HG02981 (cell line): ENCODE results near the gene E2F1.

Experiments
- ATAC-seq: cut with Tn5 transposase; IDR thresholded peaks from one replicate; pipeline ENCODE4 v1.9.1; 2021; ENCODE audit warnings: mild to moderate bottlenecking, moderate library complexity; ENCODE audit not compliant: unreplicated experiment

E2F1 gene

DNA sequence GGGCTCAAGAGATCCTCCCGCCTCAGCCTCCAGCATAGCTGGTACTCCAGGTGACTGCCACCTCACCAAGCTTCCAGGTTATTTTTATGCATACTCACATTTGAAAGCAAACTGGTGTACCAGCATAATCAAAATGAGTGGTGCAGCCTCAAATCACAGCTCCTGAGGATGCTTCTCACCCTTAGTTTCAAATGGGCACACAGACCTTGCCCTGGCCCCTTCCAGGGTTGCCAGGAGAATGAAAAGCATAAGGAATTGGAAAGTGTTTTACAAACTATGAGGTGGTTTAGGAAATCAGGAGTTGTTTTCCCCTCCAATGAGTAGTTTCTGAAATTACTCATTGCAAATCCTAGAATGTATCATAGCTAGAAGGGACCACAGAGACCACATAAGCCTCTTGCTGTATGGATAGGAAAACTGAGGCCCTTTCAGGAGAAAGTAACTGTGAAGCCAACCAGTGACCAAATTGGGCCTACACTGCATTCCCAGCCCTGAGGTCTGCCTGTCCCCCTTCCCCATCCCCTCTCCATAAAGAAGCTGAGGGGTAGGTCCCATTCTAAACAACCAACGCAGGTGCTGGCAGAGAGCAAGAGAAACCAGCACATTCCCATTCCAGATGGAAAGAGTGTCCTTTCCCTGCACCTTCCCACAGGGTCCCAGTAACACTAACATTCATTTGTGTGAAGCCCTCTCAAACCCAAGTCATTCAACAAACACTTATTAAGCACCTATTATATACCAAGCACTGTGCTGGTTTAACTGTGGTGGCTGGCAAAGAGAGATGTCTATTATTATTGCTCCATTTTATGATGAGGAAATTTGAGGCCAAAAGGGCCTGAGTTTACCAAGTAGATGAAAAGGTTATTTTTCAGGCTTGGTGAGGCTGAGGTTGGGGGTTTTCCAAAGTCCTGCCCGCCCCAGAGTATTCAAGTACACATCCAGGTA is 2.1 kb upstream of the E2F1 start:
- ATAC-seq, result no peak

DNA sequence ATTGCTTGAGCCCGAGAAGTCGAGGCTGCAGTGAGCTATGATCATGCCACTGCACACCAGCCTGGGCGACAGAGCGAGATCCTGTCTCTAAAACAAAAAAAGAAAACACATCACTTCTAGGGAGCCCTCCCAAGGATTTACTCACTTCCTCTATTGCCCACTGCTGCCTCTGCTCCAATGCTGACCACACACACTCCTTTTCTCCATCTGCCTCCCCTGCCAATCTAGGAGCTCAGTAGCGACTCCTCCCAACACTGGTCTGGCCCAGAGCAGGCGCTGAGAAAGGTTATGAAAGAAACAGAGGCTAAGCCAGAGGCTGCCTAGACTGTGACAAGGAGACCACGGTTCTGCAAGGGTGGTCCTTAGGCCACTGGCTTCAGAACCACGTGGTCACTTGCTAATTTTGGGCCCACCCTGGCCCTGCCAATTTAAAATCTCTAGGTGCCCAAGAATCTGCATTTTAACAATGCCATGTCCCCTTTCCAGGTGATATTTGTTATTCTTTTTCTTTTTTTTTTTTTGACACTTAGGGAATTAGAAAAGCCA is 1.3 kb upstream of the E2F1 start:
- no peak for ATAC-seq

DNA sequence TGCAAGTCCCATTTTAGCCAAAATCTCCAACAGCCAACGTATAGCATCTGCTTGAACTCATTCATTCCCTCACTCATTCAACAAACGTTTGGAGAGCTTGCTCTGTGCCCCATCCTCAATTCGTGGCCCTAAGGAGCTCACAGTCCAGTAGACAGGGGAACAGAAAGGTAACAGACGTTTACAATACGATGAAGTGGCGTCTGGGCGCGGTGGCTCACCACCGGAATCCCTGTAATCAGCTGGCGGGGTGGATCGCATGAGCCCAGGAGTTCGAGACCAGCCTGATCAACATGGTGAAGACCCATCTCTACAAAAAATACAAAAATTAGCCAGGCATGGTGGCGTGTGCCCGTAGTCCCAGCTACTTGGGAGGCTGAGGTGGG is 790 bp upstream of the E2F1 start:
- ATAC-seq, result no peak

DNA sequence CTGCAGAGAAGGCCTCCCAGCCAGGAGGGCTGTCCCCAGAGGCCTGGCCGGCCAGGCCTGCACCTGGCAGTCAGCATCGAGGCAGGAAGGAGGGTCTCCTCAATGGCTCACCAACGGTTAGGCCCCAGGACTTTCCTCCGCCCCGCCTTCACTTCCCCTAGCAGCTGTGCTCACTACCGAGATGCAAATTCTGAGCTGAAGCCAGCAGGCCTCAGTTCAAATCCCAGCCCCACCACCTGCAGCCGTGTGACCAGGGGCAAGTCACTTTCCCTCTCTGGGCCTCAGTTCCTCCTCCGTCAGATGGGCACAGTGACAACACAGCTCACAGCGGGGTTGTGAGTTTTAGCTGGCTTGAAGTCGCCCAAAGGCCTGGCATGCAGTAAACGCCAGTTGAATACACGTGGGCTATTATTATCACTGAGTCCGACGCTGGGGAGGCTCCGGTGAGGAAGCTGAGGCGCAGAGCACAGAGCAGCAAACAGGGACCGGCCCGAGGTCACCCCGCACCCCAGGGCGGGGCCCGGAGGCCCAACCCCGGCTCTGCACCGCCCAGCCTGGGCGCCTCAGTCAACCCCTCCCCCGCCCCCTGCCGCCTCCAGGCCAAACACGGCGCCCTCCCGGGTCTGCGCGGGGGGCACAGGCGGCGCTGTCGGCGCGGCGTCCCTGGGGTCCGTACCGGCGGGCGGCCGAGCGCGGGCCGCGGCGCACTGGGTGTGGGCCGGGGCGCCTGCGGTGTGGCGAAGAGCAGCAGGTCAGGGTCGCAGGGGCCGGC is 671 bp downstream of the E2F1 start:
- ATAC-seq, result peak; percentile 40

DNA sequence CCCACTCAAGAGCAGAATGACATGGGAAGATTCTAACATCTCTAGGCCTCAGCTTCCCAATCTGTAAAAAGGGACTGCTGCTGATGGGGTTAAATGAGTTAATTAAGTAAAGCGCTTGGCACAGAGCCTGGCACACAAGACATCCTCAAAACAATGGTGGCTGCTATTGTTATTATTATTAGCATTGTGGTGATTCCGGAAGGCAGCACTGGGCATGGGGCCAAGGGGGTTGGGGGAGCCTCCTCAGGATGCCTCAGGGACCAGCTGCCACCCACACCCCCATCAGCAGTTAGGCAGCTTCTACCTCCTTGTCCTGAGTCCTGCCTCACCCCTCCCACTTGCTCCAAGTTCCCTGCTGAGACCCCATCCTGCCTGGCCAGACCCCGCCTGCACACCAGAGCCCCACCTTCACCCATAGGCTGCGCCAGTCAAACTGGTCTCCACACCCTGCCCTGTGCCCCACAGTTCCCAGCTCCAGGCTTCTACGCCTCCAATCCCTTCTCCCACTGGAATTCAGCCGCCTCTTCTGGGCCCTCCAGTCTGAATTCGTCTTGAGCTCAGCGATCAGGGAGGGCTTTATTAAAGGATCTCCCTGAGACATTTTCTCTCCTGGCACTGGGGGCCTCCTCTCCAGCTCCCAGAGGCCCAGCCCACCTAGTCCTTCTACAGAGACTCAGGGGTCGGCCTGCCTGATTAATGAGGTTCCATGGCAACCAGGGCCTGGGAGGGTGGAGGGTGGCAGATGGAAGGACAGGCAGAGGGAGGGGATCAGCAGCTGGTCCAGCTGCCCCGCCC is 1.5 kb downstream of the E2F1 start:
- no peak for ATAC-seq

DNA sequence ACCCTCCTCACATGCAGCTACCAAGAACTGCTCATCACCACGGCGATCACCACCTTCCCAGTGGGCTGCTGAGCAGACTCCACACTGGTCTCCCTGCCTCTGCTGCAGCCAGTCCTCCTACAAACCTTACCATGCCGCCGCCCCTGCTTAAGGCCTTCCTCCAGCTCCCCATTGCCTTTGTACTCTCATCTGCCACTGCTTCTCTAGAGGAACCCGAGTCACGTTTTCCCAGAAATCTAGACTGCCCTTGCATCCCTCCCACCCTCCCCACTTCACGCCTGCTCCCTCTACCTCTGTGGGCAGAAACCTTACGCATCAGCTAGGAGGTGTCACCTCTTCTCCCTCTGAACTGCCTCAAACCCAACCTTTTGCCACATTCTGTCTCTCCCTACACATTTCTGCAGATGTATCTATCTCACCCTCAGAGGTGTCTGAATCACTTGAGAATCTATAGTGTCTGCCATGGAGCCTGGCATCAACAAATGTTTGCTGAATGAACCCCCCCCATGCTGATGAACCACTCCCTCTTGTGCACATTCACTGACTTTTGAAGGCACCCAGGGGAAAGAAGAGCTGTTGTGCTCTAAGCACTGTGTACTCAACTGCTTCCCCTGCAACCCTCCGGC is 4.3 kb downstream of the E2F1 start:
- no peak for ATAC-seq

DNA sequence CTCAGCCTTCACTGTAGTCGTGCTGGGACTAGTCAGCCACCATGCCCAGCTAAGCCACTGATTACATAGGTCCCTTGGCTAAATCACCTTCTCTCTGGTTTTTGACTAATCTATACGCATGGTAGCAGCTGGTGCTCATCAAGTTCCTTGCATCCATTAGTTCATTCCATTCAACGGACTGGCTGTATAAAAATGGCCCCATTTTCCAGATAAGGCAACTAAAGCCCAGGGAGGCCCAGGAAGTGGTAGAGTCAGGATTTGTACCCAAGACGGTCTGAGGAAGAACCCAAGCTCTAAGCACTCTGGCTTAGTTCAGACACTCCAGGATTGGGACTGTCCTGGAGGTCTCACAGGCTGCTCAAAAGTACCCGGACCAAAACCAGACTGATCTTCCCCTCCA is 4.9 kb downstream of the E2F1 start:
- no peak for ATAC-seq

DNA sequence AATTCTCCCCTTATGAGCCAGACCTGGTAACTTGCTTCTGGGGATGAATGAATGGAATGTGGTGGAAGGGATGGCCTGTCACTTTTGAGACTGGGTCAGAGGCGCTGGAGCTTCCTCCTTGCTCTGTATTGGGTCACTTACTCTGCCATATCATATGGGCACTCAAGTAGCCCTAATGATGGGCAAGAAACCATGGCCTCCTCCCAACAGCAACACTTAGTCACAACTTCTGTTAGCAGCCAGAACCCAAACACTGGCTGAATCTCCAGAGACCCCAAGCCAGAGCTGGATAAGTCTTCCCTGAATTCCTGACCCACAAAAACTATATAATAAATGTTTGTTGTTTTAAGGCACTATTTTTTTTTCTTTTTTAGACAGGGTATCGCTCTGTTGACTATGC is 5.5 kb downstream of the E2F1 start:
- ATAC-seq, result no peak

DNA sequence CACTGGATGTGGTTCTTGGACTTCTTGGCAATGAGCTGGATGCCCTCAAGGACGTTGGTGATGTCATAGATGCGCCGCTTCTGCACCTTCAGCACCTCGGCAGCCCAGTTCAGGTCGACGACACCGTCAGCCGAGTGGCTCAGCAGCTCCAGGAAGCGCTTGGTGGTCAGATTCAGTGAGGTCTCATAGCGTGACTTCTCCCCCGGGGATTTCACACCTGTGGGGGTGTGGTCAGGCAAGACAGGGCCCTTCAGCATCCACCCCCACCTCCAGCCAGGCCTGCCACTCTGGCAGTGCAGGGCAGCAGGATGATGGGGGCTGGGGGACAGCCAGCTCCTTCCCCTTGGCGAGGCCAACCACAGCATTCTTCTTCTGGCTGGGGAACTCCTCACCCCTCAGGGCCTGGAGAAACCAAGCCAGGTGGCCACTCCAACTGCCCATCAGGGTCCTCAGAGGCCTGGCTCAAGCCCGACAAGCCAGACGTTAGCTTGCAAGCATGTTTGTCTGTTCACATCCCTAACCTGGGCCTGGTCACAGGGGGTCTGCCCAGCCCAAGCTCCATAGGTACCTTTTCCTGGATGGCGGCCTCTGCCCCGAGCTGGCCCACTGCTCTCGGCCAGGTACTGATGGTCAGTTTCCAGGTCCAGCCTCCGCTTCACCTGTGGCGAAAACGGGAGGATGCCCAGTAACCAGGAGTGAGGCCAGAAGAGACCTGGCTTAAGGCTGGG is 6.3 kb downstream of the E2F1 start:
- peak; percentile 69 for ATAC-seq

DNA sequence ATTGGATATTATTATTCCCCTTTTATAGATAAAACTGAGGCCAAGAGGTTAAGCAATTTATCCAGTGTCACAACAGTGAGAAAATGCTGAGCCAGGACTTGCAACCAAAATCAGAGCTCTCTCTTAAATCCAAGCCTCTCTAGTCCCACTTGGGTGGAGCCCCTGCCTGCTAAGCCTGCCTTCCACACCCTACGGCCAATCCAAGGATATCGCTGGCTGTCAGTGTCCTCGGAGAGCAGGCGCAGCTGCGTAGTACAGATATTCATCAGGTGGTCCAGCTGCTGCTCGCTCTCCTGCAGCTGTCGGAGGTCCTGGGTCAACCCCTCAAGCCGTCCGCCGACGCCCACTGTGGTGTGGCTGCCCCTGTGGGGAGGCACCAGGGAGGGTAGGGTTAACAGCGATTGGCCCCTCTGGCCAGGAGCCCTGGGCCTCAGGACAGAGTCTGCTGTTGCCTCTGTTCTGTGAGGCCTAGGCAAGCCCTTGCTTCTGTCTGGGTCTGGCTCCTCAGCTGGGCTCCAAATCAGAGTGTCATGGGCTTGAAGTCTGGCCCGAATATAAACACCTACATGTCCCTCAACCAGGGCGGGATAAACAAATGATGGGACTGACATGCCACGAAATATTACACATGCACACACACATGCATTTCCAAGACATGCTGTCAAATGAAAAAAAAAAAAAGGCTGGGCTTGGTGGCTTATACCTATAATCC is 8.0 kb downstream of the E2F1 start:
- ATAC-seq, result no peak

DNA sequence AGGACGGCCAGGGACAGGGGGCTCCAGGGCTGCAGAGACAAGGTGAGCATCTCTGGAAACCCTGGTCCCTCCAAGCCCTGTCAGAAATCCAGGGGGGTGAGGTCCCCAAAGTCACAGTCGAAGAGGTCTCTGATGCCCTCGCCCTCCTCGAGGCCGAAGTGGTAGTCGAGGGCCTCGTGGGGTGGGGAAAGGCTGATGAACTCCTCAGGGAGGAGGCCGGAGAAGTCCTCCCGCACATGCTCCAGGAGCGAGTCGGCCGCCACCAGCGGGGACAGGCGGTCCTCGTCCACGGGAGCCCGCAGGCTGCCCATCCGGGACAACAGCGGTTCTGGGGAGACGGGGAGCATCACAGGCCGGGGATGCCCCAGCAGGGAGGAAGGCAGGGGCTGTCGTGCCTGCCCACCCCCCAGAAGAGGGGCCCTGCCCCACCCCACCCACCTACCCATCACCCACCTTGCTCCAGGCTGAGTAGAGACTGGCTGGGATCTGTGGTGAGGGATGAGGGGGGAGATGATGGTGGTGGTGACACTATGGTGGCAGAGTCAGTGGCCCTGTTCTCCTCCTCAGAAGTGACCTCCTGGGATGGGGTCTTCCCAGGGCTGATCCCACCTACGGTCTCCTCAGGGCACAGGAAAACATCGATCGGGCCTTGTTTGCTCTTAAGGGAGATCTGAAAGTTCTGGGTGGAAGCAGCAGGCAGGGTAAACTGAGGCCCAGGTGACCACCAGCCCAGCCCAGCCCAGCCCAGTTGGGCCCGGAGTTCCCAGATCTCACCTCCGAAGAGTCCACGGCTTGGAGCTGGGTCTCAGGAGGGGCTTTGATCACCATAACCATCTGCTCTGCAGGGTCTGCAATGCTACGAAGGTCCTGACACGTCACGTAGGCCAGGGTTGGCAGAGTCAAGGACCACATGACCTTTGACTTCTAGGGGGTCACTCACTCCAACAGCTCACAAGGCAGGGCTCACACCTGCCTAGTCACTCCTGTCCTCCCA is 9.2 kb downstream of the E2F1 start:
- ATAC-seq, result no peak

DNA sequence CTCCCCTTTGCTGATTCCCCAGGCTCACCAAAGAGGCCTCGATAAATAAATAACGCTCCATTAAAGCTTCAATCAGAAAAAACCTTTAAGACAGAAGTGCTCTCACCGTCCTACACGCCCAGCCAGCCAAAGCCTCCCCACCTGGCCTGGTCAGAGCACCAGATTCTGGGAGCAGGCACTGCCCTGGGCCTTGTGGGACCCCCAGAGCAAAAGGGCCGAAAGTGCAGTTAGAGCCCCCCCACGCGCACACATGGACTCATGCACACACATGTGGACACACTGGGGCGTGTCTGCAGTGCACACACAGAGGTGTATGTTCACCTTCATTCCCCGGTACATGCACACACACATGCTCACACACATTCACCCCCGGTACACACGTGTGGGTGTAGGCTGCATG is 10.1 kb downstream of the E2F1 start:
- ATAC-seq, result no peak

DNA sequence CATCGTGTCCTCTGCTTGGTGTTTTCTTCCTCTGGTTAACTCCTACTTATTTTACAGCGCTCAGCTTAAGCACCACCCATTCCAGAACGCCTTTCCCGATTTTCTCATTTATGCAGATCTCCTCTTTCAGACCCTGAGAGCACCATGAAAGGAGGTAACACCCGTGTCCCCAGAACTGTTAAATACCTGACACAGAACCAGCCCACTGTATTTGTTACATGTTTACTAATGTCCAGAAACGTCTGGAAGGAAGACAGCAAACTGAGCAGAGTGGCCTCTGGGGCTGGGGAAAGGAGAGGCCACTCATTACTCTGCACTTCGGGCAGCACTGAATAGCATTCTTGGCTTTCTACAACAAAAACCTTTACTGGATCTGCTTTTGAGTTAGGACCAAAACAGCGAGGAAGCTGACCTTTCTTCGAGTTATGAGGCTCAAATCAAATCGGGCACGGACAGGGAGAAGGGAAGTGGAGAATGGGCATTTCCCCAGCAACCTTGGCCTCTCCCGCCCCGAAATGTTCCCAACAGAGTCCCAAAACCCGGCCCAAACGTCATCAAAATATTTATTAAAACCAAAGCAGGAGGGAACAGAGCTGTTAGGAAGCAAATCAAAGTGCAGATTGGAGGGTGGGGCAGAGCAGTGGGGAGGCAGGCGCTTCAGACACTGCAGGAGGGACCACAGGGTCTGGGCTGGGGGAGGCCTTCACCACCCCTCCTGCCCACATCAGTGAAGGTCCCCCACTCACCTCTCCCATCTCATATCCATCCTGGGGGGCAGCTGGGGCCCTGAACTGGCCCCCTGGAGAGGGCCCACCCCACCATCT is 10.8 kb downstream of the E2F1 start:
- no peak for ATAC-seq

DNA sequence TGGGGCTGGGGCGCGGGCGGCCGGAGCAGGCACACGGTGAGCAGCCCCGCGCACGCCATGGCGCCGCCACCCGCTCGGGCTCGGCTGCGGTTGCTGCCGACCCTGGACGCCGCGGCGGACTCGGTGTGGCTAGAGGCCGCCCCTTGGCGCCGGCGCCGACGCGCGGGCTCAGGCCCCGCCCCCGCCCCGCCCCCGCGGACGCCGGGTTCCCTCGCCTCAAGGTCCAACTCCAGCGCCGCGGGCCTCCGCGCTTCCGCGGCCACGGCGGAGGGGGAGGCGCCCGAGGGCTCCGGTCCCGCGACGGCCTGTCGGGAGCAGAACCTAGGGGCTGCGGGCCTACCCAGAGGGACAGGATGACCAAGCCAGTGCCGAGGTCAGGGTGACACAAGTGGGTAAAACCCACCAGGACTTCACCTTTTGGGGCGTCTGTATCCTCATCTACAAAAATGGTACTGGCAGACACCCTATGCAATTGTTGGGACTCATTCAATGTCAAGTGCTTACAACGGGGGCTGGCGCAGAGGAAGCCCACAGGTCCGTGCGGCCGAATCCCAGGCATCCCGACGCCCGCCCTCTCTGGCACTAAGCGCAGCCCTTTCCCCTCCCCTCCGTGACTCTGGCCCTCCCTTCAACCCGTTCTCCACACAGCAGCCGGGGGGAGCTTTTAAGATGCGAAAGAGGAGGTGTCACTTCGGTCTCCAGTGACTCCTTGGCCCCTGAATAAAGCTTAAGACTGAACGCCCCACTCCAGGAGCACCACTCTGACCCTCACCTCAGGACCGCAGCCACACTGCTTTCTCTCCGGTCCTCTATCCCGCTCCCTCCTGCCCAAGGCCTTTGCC is 11.7 kb downstream of the E2F1 start, which contains the start of gene NECAB3:
Gene NECAB3 (minus strand): TSS at position 135 of the 842 bp plus-strand sequence. CDS start 76 bp downstream, at position 59.
- no peak for ATAC-seq

DNA sequence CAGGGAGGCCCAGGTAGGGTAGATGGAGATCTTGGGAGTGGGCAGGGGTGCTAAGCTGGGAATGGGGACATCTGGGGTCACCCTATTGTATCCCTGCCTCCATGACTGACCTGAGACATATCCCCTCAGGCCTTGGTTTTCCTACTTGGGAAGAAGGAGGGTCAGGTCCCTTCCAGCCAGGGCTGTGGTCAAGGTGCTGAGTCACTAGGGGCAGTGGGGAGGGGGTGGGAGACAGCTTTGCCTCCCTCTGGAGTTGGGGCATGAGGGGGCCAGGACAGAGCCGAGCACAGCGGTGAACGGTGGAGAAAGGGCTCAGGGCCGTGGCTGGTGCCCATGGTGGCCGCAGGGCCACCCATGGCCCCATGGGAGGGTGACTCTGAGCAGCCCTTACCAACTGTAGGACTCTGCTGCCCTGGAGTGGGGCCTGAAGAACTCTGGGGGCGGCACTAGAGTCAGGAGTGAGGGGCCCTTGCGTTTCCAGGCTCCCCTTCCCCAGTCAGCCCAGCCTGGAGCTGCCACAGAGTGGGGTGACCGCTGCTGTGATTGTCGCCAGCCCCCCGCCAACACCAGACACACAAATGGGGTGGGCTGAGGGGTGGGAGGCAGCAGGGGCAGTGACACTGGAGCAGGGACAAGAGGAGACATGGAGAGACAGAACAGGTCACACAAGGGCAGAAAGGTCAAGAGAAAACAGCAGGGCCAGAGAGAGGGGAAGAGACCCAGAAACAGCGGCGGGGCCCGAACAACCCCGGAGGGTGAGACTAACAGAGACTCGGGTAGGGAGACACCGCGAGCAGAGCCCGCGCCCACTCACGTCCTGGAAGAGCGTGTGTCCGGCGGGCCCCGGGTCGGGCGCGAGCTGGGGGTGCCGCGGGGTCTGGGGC is 12.5 kb downstream of the E2F1 start:
- no peak for ATAC-seq
